Activated T-helper 17 cell treated with anti-CD3 and anti-CD28 coated beads, Interleukin-2, amount 50 U/mL, for 72 hours (primary cell): Measurements from ENCODE around the gene PHOX2A. TPM values are rescaled to one million over a fixed set of nuclear protein-coding genes. Genes with fewer than 3 reads are reported as not detected.

ENCODE experiments used
- ATAC-seq: fragments of 150-1000 bp; cut with Tn5 transposase; replicated peaks from 2 replicates; pipeline ENCODE4 v1.10.0; 2021; ENCODE audit warnings: mild to moderate bottlenecking, moderate library complexity
- H3K27ac Mint-ChIP-seq: one replicate; pipeline ENCODE4 v1.8.0; 2022; ENCODE audit warnings: mixed read lengths
- H3K27me3 Mint-ChIP-seq: one replicate; pipeline ENCODE4 v1.8.0; 2022; ENCODE audit warnings: mixed read lengths
- H3K36me3 Mint-ChIP-seq: one replicate; pipeline ENCODE4 v1.8.0; 2022; ENCODE audit warnings: low read depth, mild to moderate bottlenecking, mixed read lengths
- H3K4me1 Mint-ChIP-seq: one replicate; pipeline ENCODE4 v1.8.0; 2022; ENCODE audit warnings: mixed read lengths
- H3K4me3 Mint-ChIP-seq: one replicate; pipeline ENCODE4 v1.8.0; 2022; ENCODE audit warnings: mild to moderate bottlenecking, mixed read lengths
- H3K9me3 Mint-ChIP-seq: one replicate; pipeline ENCODE4 v1.8.0; 2022; ENCODE audit warnings: mixed read lengths
- total RNA-seq, 2 donors: library from RNA; stranded (reverse); gene quantifications; one replicate each; pipeline ENCODE4 v1.2.3, GENCODE V29; 2022

PHOX2A gene
- total RNA-seq, 2 donors from 2014 or later = not detected

GRCh38 chr11:72241291-72241781 is 2.6 kb downstream of the PHOX2A start:
- Mint-ChIP-seq H3K9me3 (no peaks in the 10 kb centered on the region), H3K27ac (no peak overlapping the region), H3K36me3 (peaks cover 22% of the 10 kb centered on the region), H3K4me3 (peak overlapping the region; percentile 56), H3K4me1 (peaks cover 17% of the 10 kb centered on the region), H3K27me3 (peaks cover 42% of the 10 kb centered on the region)
- ATAC-seq = no peak

GRCh38 chr11:72240461-72241290 is 3.3 kb downstream of the PHOX2A start:
- ATAC-seq = peak; percentile 4
- Mint-ChIP-seq H3K27ac (no peak overlapping the region), H3K4me3 (peak overlapping the region; percentile 56), H3K4me1 (peaks cover 17% of the 10 kb centered on the region), H3K36me3 (peaks cover 23% of the 10 kb centered on the region), H3K27me3 (peaks cover 42% of the 10 kb centered on the region), H3K9me3 (no peaks in the 10 kb centered on the region)

GRCh38 chr11:72239849-72240460 is 4.0 kb downstream of the PHOX2A start:
- no peak for ATAC-seq
- Mint-ChIP-seq H3K27ac (no peak overlapping the region), H3K9me3 (no peaks in the 10 kb centered on the region), H3K36me3 (peaks cover 29% of the 10 kb centered on the region), H3K27me3 (peaks cover 41% of the 10 kb centered on the region), H3K4me3 (peak overlapping the region; percentile 56), H3K4me1 (peaks cover 17% of the 10 kb centered on the region)

GRCh38 chr11:72239313-72239848 is 4.6 kb downstream of the PHOX2A start:
- H3K27me3 Mint-ChIP-seq = peaks cover 36% of the 10 kb centered on the region
- H3K36me3 Mint-ChIP-seq = peaks cover 33% of the 10 kb centered on the region
- peaks cover 13% of the 10 kb centered on the region for H3K4me1 Mint-ChIP-seq
- H3K27ac Mint-ChIP-seq = no peak overlapping the region
- H3K4me3 Mint-ChIP-seq = peak overlapping the region; percentile 25
- H3K9me3 Mint-ChIP-seq = no peaks in the 10 kb centered on the region
- ATAC-seq = no peak

- Mint-ChIP-seq H3K36me3 (peaks cover 39% of the 10 kb centered on the region), H3K4me3 (peak overlapping the region; percentile 25), H3K27me3 (peaks cover 35% of the 10 kb centered on the region), H3K27ac (no peak overlapping the region), H3K4me1 (peaks cover 16% of the 10 kb centered on the region), H3K9me3 (no peaks in the 10 kb centered on the region)
- ATAC-seq = no peak
Observed at GRCh38 chr11:72238492-72239312, 5.3 kb downstream of the PHOX2A start.

GRCh38 chr11:72238040-72238450 is 5.9 kb downstream of the PHOX2A start:
- no peak overlapping the region for H3K4me3 Mint-ChIP-seq
- peaks cover 45% of the 10 kb centered on the region for H3K36me3 Mint-ChIP-seq
- H3K4me1 Mint-ChIP-seq = peaks cover 13% of the 10 kb centered on the region
- H3K27me3 Mint-ChIP-seq = peaks cover 30% of the 10 kb centered on the region
- no peaks in the 10 kb centered on the region for H3K9me3 Mint-ChIP-seq
- H3K27ac Mint-ChIP-seq = no peak overlapping the region
- ATAC-seq = peak; percentile 74

GRCh38 chr11:72237112-72237931 is 6.7 kb downstream of the PHOX2A start:
- peaks cover 13% of the 10 kb centered on the region for H3K4me1 Mint-ChIP-seq
- peaks cover 23% of the 10 kb centered on the region for H3K27me3 Mint-ChIP-seq
- no peaks in the 10 kb centered on the region for H3K9me3 Mint-ChIP-seq
- no peak for ATAC-seq
- H3K36me3 Mint-ChIP-seq = peaks cover 52% of the 10 kb centered on the region
- no peak overlapping the region for H3K27ac Mint-ChIP-seq
- H3K4me3 Mint-ChIP-seq = no peak overlapping the region

GRCh38 chr11:72236774-72237111 is 7.2 kb downstream of the PHOX2A start:
- Mint-ChIP-seq H3K36me3 (peaks cover 58% of the 10 kb centered on the region), H3K4me3 (no peak overlapping the region), H3K4me1 (peaks cover 13% of the 10 kb centered on the region), H3K9me3 (no peaks in the 10 kb centered on the region), H3K27me3 (peaks cover 17% of the 10 kb centered on the region), H3K27ac (no peak overlapping the region)
- no peak for ATAC-seq

- Mint-ChIP-seq H3K4me3 (no peak overlapping the region), H3K36me3 (peaks cover 63% of the 10 kb centered on the region), H3K27ac (no peak overlapping the region), H3K9me3 (no peaks in the 10 kb centered on the region), H3K27me3 (peaks cover 14% of the 10 kb centered on the region), H3K4me1 (peaks cover 13% of the 10 kb centered on the region)
- no peak for ATAC-seq
Observed at GRCh38 chr11:72236083-72236697, 7.8 kb downstream of the PHOX2A start.

- no peak for ATAC-seq
- Mint-ChIP-seq H3K27me3 (peaks cover 7% of the 10 kb centered on the region), H3K27ac (no peak overlapping the region), H3K4me1 (peaks cover 9% of the 10 kb centered on the region), H3K36me3 (peaks cover 70% of the 10 kb centered on the region), H3K9me3 (no peaks in the 10 kb centered on the region), H3K4me3 (no peak overlapping the region)
Observed at GRCh38 chr11:72235351-72236057, 8.5 kb downstream of the PHOX2A start.

GRCh38 chr11:72234920-72235319 is 9.1 kb downstream of the PHOX2A start:
- Mint-ChIP-seq H3K27ac (peak overlapping the region; percentile 74), H3K27me3 (peaks cover 4% of the 10 kb centered on the region)
- no peak for ATAC-seq

GRCh38 chr11:72234514-72234830 is 9.5 kb downstream of the PHOX2A start:
- peaks cover 80% of the 10 kb centered on the region for H3K36me3 Mint-ChIP-seq

More at GRCh38 chr11:72234920-72235319, 9.1 kb downstream of the PHOX2A start:
- peaks cover 76% of the 10 kb centered on the region for H3K36me3 Mint-ChIP-seq
- H3K9me3 Mint-ChIP-seq = no peaks in the 10 kb centered on the region
- H3K4me1 Mint-ChIP-seq = peaks cover 5% of the 10 kb centered on the region
- no peak overlapping the region for H3K4me3 Mint-ChIP-seq

More at GRCh38 chr11:72234514-72234830, 9.5 kb downstream of the PHOX2A start:
- H3K27ac Mint-ChIP-seq = peak overlapping the region; percentile 74
- no peak for ATAC-seq
- H3K4me1 Mint-ChIP-seq = peaks cover 5% of the 10 kb centered on the region
- peaks cover 3% of the 10 kb centered on the region for H3K27me3 Mint-ChIP-seq
- H3K4me3 Mint-ChIP-seq = no peak overlapping the region
- H3K9me3 Mint-ChIP-seq = no peaks in the 10 kb centered on the region
